ENCODE data around the gene ULK4.
"Not testable (repeated sequence)": the region's sequence is repeated elsewhere in the genome, so short reads cannot be mapped to it uniquely, and the experiment has no call there.

The ULK4 gene

DNA sequence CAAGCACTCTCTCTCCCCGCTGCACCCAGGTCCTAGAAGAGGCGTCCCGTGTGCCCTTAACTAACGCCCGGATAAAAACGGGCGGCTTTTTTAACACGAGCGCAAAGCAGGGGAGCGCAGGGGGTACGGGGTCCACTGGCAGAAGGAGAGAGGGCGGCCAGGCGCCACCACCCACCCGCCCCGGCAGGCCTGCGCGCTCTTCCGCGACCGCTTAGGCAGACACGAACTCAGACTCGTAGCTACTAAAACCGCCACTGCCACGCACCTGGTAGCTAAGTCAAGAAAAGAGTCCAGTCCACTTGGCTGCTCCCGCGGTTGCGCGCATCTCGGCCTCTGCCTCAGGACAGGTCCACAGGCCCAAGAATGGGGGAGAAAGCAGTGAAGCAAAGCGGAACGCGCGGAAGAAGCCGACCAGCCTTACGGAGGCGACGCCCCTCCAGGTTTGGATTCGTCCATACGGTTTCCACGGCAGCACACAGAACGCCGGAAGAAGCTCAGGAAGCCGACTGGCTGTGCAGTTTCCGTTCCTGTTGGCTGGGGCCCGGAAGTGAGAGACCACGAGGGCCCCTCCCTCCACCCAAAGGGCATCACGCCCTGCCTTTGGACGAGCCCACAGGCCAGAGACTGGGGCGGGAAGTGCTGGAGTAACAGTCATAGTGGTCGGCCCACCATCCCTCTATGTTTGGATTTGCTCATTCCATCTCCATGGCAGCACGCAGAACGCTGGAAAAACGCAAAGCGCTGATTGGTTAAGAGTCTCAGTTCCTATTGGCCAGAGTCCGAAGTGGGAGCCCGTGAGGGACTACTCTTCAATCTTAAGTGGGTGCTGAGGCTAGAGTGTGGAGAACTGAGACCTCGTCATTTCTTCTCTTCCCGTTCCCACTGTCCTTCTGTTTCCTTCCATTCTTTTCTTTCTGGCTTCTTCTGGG is at the start of gene ULK4:
Gene ULK4, minus strand, starts transcription at position 353 of the 929 bp plus-strand sequence. CDS start 7,344 bp downstream, outside the sequence.
- DNase-seq, result peak; percentile 81

DNA sequence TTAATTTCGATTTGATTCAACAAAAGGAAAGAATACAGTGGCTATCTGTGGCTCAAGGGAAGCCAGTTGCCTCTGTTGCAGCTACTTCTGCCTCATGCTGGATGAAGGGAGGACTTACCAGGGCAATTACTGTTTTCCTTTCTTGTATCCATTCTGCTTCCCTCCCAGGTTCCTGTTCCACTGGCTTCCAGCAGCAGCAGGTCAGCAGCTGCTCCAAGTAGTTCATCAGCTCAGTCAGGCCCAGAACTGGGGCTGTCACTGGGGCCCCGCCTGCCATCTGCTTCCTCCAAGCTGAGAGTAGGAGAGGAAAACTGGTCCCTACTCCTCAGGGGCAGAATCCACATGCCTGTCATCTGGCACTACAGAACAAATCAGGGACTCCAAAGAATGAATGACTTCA is 48.6 kb upstream of the ULK4 start:
- no peak for DNase-seq

- DNase-seq, result no peak
Observed at GRCh38 chr3:42009456-42009855, 47.6 kb upstream of the ULK4 start.

- no peak for DNase-seq
Observed at GRCh38 chr3:42007785-42008184, 45.9 kb upstream of the ULK4 start.

DNA sequence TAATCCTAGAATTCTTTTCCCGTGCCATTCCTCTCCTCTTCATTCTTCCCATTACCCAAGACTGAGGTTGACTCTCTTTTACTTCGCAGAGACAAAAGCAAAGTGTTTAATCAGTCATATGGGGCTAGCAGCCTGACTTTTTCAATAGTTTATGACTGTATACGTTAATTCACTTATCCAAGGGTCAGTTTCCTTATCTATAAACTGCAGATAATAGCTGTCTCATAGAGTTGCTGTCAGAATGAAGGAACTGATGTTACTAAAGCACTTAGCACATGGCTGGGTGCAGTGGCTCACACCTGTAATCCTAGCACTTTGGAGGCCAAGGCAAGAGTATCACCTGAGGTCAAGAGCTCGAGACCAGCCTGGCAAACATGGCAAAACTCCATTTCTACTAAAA is 43.5 kb upstream of the ULK4 start:
- DNase-seq, result no peak

GRCh38 chr3:42002790-42003189 is 40.9 kb upstream of the ULK4 start:
- no peak for DNase-seq

GRCh38 chr3:42001777-42002176 is 39.9 kb upstream of the ULK4 start:
- DNase-seq, result no peak

GRCh38 chr3:41999909-42000308 is 38.0 kb upstream of the ULK4 start:
- no peak for DNase-seq

DNA sequence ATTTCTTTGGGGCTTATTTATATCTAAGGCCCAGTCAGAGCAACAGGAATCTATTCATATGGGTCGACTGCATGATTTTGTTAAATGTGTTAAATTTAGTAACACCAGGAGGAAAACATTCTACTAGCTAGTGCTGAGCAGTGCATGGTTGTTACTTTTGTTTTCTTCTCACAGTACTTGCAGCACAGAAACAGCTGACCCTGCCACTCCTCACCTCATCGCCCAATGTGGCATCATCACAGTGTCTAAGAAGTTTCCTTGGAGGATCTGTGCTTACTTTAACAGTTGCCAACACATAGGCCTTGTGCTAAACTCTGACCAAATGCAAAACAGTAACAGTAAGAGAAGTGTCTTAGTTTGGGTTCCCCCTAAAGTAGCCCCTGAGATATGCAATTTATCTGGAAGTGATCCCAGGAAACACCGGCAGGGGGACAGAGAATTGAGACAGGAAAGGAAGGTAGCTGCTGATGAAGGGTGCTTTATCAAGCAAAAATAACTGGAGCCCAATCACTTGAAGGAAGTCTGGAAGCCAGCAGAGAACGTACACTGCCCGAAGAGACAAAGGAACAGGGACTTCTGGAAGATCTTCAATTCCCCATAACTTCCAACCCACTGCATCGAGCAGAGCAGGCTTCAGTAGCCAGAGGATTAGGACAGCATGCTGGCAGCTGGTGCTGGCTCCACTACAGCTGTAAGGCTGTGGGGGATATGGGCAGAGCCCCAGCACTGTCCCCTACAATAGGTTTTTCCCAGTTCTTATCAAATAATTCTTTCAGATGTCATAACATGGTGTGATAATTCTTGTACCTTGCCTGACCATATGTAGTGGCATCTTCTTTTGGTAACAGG is 36.0 kb upstream of the ULK4 start:
- no peak for DNase-seq

- no peak for DNase-seq
Observed at GRCh38 chr3:41991437-41991836, 29.5 kb upstream of the ULK4 start.

GRCh38 chr3:41989518-41989917 is 27.6 kb upstream of the ULK4 start:
- DNase-seq, result no peak

- no peak for DNase-seq
Observed at GRCh38 chr3:41987627-41988026, 25.7 kb upstream of the ULK4 start.

GRCh38 chr3:41986561-41986960 is 24.7 kb upstream of the ULK4 start:
- no peak for DNase-seq

- DNase-seq, result no peak
Observed at GRCh38 chr3:41985018-41985417, 23.1 kb upstream of the ULK4 start.

- not testable (repeated sequence) for DNase-seq
Observed at GRCh38 chr3:41983091-41983490, 21.2 kb upstream of the ULK4 start.

GRCh38 chr3:41977401-41977800 is 15.5 kb upstream of the ULK4 start:
- not testable (repeated sequence) for DNase-seq

GRCh38 chr3:41975416-41976103 is 13.7 kb upstream of the ULK4 start:
- DNase-seq, result no peak

GRCh38 chr3:41974223-41974622 is 12.3 kb upstream of the ULK4 start:
- DNase-seq, result no peak

DNA sequence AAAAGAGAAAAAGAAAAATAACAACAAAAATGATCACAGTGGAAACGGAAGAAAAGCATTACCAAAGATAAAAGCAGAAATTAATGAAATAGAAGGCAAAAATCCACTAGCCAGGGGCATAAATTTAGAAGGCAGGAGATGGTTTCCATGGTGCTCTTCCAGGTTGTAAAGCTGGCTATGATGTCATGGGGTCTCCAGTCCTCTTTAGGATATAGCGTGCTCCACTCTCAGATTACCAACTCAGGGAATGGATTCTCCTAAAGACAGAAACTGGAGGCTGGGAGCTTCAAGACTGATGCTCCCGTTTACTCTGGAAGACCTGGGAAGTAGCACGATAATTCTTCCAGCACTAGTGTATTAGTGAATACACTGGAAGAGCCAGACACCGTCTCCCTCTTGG is 10.9 kb upstream of the ULK4 start:
- DNase-seq, result no peak

DNA sequence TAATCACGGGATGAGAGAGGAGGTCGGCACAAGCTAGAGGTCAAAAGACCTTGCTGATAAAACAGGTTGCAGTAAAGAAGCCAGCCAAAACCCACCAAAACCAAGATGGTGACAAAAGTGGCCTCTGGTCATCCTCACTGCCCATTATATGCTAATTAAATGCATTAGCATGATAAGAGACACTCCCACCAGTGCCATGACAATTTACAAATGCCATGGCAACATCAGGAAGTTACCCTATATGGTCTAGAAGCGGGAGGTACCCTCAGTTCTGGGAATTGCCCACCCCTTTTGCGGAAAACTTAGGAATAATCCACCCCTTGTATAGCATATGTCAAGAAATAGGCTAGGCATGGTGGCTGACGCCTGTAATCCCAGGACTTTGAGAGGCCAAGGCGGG is 4.3 kb upstream of the ULK4 start:
- DNase-seq, result no peak

GRCh38 chr3:41963823-41964222 is 1.9 kb upstream of the ULK4 start:
- DNase-seq, result no peak

GRCh38 chr3:41960826-41961750 is 815 bp downstream of the ULK4 start:
- DNase-seq, result no peak
